GM21360 (cell line): ENCODE measurements around the gene B3GALT5.

ENCODE experiments used
- ATAC-seq: cut with Tn5 transposase; IDR thresholded peaks from one replicate; pipeline ENCODE4 v1.9.1; 2021; ENCODE audit warnings: mild to moderate bottlenecking, moderate library complexity; ENCODE audit not compliant: unreplicated experiment

Gene B3GALT5

GRCh38 chr21:39663742-39664492 lies 51.2 kb downstream of the B3GALT5 start:
- ATAC-seq = no peak

GRCh38 chr21:39664586-39664985 lies 51.8 kb downstream of the B3GALT5 start:
- ATAC-seq = no peak

- ATAC-seq = no peak
Measured at GRCh38 chr21:39666026-39666425, 53.3 kb downstream of the B3GALT5 start.

GRCh38 chr21:39666681-39667315 lies 54.1 kb downstream of the B3GALT5 start:
- no peak for ATAC-seq

- no peak for ATAC-seq
Measured at GRCh38 chr21:39667353-39667891, 54.7 kb downstream of the B3GALT5 start.

GRCh38 chr21:39668369-39668768 lies 55.6 kb downstream of the B3GALT5 start:
- ATAC-seq = no peak

- no peak for ATAC-seq
Measured at GRCh38 chr21:39669485-39669884, 56.7 kb downstream of the B3GALT5 start.

DNA sequence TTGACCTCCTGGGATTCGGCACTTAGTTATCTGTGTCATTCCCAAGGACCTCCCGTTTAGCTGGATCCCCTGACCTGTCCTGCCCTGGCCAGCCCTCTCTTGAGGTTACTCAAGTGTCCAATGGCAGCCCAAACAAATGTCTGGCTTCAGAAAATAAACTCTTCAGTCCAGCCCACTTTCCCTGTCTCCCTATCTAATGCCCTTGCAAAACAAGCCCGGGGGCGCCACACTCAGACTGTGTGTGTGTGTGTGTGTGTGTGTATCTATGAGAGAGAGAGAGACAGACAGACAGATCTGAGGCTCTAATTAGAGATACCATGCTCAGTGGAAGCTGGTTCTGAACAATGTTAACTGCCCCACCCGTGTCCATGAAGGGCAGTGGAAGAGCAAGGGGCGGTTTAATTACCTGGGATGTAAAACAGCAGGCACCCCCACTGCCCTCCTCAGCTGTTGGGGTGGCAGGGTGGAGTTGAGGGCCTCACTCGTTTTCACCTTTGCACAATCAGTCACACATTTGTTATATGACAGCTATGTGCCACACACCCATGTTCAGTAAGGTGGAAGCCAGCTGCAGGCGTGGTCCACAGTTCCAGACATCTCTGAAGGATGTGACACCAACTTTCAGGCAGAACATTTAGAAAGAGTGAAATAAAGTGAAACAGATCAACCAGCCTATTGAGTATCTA lies 57.4 kb downstream of the B3GALT5 start:
- ATAC-seq = no peak

DNA sequence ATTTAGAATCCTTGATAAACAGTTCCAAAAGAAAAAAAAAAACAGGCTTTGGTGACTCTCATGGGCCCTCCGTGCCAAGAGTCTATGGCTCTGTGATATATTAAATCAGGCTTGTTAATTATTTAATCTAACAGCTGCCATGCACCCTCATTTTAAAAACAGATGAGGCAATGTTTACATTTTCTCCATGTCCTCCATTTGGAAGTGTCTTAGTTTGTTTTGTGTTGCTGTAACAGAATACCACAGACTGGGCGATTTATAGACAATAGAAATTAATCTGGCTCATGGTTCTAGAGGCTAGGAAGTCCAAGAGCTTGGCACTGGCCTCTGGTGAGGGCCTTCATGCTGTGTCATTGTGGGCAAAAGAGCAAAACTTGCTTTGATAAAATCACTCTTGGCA lies 58.0 kb downstream of the B3GALT5 start:
- no peak for ATAC-seq

DNA sequence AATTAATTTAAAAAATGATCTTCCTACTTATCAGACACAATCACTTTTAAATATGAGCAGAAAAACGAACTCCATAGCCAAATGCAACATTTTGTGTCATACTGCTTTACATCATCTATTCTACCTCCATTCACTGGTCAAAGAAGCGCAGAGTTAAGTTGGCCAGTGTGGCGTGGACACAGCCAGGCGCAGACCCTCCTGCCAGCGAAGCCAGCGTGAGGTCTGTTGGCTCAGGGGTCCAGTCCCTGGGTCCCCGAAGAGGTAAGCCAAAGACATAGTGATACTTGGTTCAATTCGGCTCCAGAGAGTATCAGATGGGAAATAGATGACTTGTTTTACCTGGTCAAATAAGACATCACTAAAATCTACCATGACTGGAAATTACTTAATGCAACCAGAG lies 59.2 kb downstream of the B3GALT5 start:
- ATAC-seq = no peak

GRCh38 chr21:39673163-39673562 lies 60.4 kb downstream of the B3GALT5 start:
- ATAC-seq = no peak

GRCh38 chr21:39673736-39674135 lies 61.0 kb downstream of the B3GALT5 start:
- no peak for ATAC-seq

DNA sequence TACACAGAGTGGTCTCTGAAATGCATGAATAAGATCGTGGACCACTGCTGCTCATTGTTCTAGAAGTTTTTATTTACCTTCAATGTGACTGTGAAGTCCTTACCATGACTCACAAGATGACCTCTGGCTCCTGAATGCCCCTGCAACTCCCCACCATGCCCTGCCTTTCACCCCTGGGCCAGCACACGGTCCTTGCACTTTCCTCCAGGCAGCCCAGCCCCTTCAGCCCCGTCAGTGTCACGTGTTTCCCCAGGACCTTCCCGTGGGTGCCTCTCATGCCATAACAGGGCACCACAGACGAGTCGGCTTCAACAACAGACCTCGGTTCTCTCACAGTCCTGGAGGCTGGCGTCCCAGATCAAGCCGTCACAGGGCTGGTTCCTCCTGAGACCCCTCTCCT lies 62.1 kb downstream of the B3GALT5 start:
- ATAC-seq = no peak

- no peak for ATAC-seq
Measured at GRCh38 chr21:39675590-39675989, 62.9 kb downstream of the B3GALT5 start.

GRCh38 chr21:39675993-39676661 lies 63.4 kb downstream of the B3GALT5 start:
- ATAC-seq = no peak

GRCh38 chr21:39680216-39680615 lies 67.5 kb downstream of the B3GALT5 start:
- ATAC-seq = no peak

DNA sequence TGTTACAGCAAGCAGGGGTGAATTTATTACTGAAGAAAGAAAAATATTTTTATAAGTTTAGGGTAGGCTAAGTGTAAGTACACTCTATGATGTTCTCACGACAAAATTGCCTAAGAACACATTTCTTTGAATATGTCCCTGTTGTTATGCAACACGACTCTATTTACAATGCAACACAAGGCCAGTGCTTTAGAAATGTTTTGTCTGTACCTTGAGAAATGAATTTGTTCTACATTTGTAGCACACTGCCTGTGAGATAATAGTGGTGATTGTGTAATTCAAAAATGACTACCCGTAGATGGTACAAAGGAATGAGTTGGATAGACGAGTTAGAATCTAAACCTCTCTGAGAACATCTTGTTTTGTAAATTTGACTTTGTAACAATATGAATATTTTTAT lies 68.5 kb downstream of the B3GALT5 start:
- no peak for ATAC-seq

- no peak for ATAC-seq
Measured at GRCh38 chr21:39681845-39682244, 69.1 kb downstream of the B3GALT5 start.

GRCh38 chr21:39685236-39685635 lies 72.5 kb downstream of the B3GALT5 start:
- ATAC-seq = no peak

DNA sequence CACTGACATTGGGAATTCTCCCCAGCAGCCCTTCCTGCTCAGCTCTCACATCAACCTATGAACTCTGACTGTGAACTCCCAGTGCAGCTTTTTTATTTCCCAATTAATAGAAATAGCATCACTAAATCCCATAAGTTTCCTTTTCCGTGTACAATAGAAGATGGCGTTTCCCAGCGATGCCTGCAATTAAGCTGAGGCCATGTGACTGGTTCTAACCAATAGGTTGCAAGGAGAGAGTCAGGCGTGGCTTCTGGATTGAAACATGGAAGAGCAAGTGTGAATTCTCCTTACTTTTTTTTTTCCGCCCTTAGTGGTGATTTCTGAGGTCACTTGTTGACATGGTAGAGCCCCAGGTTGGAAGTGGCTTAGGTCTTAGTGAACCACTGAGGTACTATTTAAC lies 73.3 kb downstream of the B3GALT5 start:
- ATAC-seq = no peak
